Mammary epithelial cell (primary cell): ENCODE measurements around the gene AOAH.

ENCODE experiments used
- EZH2 ChIP-seq: IDR thresholded peaks from 2 replicates; pipeline ENCODE4 v1.6.1; 2012; ENCODE audit warnings: low read length, inconsistent platforms, borderline replicate concordance
- TF ChIP-seq, protein P1 (sequence below), 2 donors: IDR thresholded peaks in 1 of 2; conservative IDR thresholded peaks in 1 of 2; 2 replicates each; pipeline ENCODE4 v1.5.1; 2011 to 2012; ENCODE audit warnings: inconsistent platforms in 2 of 2, low read length in 2 of 2, mild to moderate bottlenecking in 2 of 2, control low read depth in 1 of 2, low read depth in 1 of 2; ENCODE audit not compliant: insufficient read depth in 1 of 2; ENCODE audit errors: extremely low read depth in 1 of 2

DNA sequence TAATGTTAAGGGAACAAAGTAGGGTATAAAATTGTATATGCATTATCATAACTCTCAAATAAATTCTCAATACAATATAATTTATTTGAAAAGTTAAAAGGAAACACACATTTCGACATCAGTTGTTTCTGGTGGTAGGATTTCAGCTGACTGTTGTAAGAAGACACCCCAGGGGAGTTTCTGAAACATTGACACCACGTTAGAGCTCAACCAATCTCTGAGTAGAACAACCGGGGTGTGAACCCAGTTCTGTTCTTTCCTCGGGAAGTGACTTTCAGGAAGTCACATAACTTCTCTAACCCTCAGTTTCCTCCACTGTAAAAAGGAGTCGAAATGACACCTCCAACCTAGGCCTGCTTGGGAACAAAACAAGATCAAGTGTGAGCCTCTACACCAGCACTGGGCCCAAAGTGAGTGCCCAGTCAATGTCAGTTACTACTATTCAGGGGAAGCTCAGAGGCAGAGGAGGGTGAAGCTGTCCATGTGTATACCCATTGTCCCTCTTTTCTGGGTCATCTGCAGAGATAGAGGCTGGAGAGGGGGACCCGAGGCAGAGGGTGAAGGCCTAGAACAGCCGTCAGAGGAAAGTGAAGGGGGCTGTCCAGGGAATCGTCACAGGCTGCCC, 67.1 kb downstream of the AOAH start:
- TF ChIP-seq, protein P1, sequence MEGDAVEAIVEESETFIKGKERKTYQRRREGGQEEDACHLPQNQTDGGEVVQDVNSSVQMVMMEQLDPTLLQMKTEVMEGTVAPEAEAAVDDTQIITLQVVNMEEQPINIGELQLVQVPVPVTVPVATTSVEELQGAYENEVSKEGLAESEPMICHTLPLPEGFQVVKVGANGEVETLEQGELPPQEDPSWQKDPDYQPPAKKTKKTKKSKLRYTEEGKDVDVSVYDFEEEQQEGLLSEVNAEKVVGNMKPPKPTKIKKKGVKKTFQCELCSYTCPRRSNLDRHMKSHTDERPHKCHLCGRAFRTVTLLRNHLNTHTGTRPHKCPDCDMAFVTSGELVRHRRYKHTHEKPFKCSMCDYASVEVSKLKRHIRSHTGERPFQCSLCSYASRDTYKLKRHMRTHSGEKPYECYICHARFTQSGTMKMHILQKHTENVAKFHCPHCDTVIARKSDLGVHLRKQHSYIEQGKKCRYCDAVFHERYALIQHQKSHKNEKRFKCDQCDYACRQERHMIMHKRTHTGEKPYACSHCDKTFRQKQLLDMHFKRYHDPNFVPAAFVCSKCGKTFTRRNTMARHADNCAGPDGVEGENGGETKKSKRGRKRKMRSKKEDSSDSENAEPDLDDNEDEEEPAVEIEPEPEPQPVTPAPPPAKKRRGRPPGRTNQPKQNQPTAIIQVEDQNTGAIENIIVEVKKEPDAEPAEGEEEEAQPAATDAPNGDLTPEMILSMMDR (conservative IDR thresholded peaks at IDR 0.05 in 1 of 2, IDR thresholded peaks at IDR 0.05 in 1 of 2; ENCODE audit: extremely low read depth in 1 of 2, insufficient read depth in 1 of 2, low read depth in 1 of 2, low read length in 2 of 2): no peak
- no peak for TF ChIP-seq EZH2
